Ureter (tissue), 1 donor: ENCODE results near the gene PTPRJ. TPM values are rescaled to one million over a fixed set of nuclear protein-coding genes. Genes with fewer than 3 reads are reported as not detected.
A peak's percentile ranks its signal among the peaks of the same experiment; 100 is the strongest.
"Not testable (repeated sequence)": the region's sequence is repeated elsewhere in the genome, so short reads cannot be mapped to it uniquely, and the experiment has no call there.

Experiments used
- DNase-seq: peaks from one replicate; pipeline ENCODE4 v3.0.0-alpha.2; 2020; ENCODE audit warnings: low spot score
- total RNA-seq: library from RNA; stranded (reverse); gene quantifications from one replicate; pipeline ENCODE4 v1.2.4, GENCODE V29; 2023
- donor health status: DM: yes; HTN: yes; CAD: no.

PTPRJ gene
- total RNA-seq, 1 donor from 2014 or later, result 18.0 TPM

- DNase-seq, result no peak
Measured at GRCh38 chr11:48017831-48018527, 37.6 kb downstream of the PTPRJ start.

- DNase-seq, result no peak
Measured at GRCh38 chr11:48018528-48019216, 38.3 kb downstream of the PTPRJ start.

GRCh38 chr11:48019217-48019584 lies 38.8 kb downstream of the PTPRJ start:
- peak; percentile 47 for DNase-seq

- DNase-seq, result no peak
Measured at GRCh38 chr11:48019595-48019994, 39.2 kb downstream of the PTPRJ start.

GRCh38 chr11:48020092-48020755 lies 39.9 kb downstream of the PTPRJ start:
- DNase-seq, result no peak

- not testable (repeated sequence) for DNase-seq
Measured at GRCh38 chr11:48021201-48021820, 41.0 kb downstream of the PTPRJ start.

GRCh38 chr11:48022445-48022844 lies 42.1 kb downstream of the PTPRJ start:
- no peak for DNase-seq

- DNase-seq, result not testable (repeated sequence)
Measured at GRCh38 chr11:48023608-48024007, 43.2 kb downstream of the PTPRJ start.

- no peak for DNase-seq
Measured at GRCh38 chr11:48024635-48025071, 44.3 kb downstream of the PTPRJ start.

GRCh38 chr11:48025293-48025983 lies 45.1 kb downstream of the PTPRJ start:
- DNase-seq, result no peak

GRCh38 chr11:48025984-48026340 lies 45.6 kb downstream of the PTPRJ start:
- no peak for DNase-seq

- no peak for DNase-seq
Measured at GRCh38 chr11:48028914-48029680, 48.7 kb downstream of the PTPRJ start.

GRCh38 chr11:48029681-48030290 lies 49.4 kb downstream of the PTPRJ start:
- no peak for DNase-seq

GRCh38 chr11:48031602-48032001 lies 51.2 kb downstream of the PTPRJ start:
- no peak for DNase-seq

GRCh38 chr11:48032721-48033120 lies 52.4 kb downstream of the PTPRJ start:
- DNase-seq, result no peak

GRCh38 chr11:48033918-48034341 lies 53.6 kb downstream of the PTPRJ start:
- DNase-seq, result no peak

- no peak for DNase-seq
Measured at GRCh38 chr11:48034926-48035871, 54.8 kb downstream of the PTPRJ start.

GRCh38 chr11:48036011-48036410 lies 55.7 kb downstream of the PTPRJ start:
- DNase-seq, result no peak

GRCh38 chr11:48036466-48036865 lies 56.1 kb downstream of the PTPRJ start:
- no peak for DNase-seq
